G401.6 (cell line): ENCODE results near the gene RBM17.
"Not testable (repeated sequence)": the region's sequence is repeated elsewhere in the genome, so short reads cannot be mapped to it uniquely, and the experiment has no call there.

Experiments used
- FAIRE-seq: peaks from 2 replicates; lab custom pipeline; 2012; peaks lifted over from hg19 to GRCh38; lab: Jason Lieb, UNC

Gene RBM17

GRCh38 chr10:6088721-6089333, at the start of gene RBM17:
TSS of gene RBM17 (plus strand) at chr10:6089034. CDS start at chr10:6097066, 8,032 bp downstream.
- peak; percentile 70 for FAIRE-seq

GRCh38 chr10:6039711-6040110, 49.1 kb upstream of the RBM17 start:
- no peak for FAIRE-seq

GRCh38 chr10:6040205-6040604, 48.6 kb upstream of the RBM17 start:
- FAIRE-seq, result no peak

GRCh38 chr10:6043377-6043776, 45.5 kb upstream of the RBM17 start:
- not testable (repeated sequence) for FAIRE-seq

GRCh38 chr10:6044060-6044459, 44.8 kb upstream of the RBM17 start:
- FAIRE-seq, result no peak

- FAIRE-seq, result no peak
These were observed 44.0 kb upstream of the RBM17 start for GRCh38 chr10:6044751-6045313.

- FAIRE-seq, result no peak
These were observed 43.5 kb upstream of the RBM17 start for GRCh38 chr10:6045314-6045848.

GRCh38 chr10:6045878-6046772, 42.7 kb upstream of the RBM17 start:
- FAIRE-seq, result no peak

- no peak for FAIRE-seq
These were observed 41.8 kb upstream of the RBM17 start for GRCh38 chr10:6046773-6047611.

GRCh38 chr10:6047847-6048246, 41.0 kb upstream of the RBM17 start:
- FAIRE-seq, result no peak

GRCh38 chr10:6048281-6049030, 40.4 kb upstream of the RBM17 start:
- no peak for FAIRE-seq

GRCh38 chr10:6049031-6049400, 39.8 kb upstream of the RBM17 start:
- no peak for FAIRE-seq

GRCh38 chr10:6050801-6051445, 37.9 kb upstream of the RBM17 start:
- FAIRE-seq, result no peak

GRCh38 chr10:6052247-6053221, 36.3 kb upstream of the RBM17 start:
- no peak for FAIRE-seq

GRCh38 chr10:6053303-6053702, 35.5 kb upstream of the RBM17 start:
- FAIRE-seq, result no peak

- FAIRE-seq, result no peak
These were observed 34.8 kb upstream of the RBM17 start for GRCh38 chr10:6053816-6054631.

- no peak for FAIRE-seq
These were observed 34.0 kb upstream of the RBM17 start for GRCh38 chr10:6054884-6055283.

- no peak for FAIRE-seq
These were observed 32.9 kb upstream of the RBM17 start for GRCh38 chr10:6055929-6056328.
